WTC11 (cell line): ENCODE data around the gene HECW1.

Experiments
- SMAD4 ChIP-seq: sonication (generic); formaldehyde crosslinking; IDR thresholded peaks from 2 replicates; pipeline ENCODE4 v1.8.0; 2022; ENCODE audit warnings: mild to moderate bottlenecking, missing genetic modification reagents
- TEAD1 ChIP-seq: sonication (generic); formaldehyde crosslinking; IDR thresholded peaks from 2 replicates; pipeline ENCODE4 v1.8.0; 2022; ENCODE audit warnings: mild to moderate bottlenecking, missing genetic modification reagents
- ZBTB43 ChIP-seq: sonication (generic); formaldehyde crosslinking; IDR thresholded peaks from 2 replicates; pipeline ENCODE4 v1.8.1; 2023; ENCODE audit warnings: mild to moderate bottlenecking, missing genetic modification reagents
- ZNF232 ChIP-seq: sonication (generic); formaldehyde crosslinking; IDR thresholded peaks from 2 replicates; pipeline ENCODE4 v1.8.0; 2022; ENCODE audit warnings: mild to moderate bottlenecking, missing genetic modification reagents
- TF ChIP-seq, protein P1 (sequence below): fragments of 200-600 bp; IDR thresholded peaks from 2 replicates; pipeline ENCODE4 v1.8.0; 2022; ENCODE audit warnings: antibody characterized with exemption
- TF ChIP-seq, protein P2 (sequence below): sonication (generic); formaldehyde crosslinking; conservative IDR thresholded peaks from 2 replicates; pipeline ENCODE4 v1.8.1; 2022; ENCODE audit warnings: mild to moderate bottlenecking, missing genetic modification reagents

DNA sequence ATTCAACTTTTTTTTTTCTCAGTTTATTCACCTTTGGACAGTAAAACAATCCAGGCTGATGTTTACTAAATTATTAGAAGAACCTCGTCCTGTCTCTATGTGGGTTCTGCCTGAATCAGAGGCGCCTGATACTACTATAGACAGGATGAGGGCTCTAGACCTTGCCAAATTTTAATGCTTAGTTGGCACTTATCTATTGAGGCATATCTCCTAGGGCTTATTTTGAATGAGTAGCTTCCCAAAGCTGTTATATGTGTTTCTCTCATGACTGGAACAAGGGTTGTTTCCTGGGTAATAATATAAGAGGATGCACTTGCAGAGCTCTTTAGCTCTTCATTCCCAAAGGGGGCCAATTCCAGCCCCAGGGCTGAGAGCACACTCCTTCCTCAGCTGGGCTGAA is 23.6 kb downstream of the HECW1 start:
- TF ChIP-seq, protein P1, sequence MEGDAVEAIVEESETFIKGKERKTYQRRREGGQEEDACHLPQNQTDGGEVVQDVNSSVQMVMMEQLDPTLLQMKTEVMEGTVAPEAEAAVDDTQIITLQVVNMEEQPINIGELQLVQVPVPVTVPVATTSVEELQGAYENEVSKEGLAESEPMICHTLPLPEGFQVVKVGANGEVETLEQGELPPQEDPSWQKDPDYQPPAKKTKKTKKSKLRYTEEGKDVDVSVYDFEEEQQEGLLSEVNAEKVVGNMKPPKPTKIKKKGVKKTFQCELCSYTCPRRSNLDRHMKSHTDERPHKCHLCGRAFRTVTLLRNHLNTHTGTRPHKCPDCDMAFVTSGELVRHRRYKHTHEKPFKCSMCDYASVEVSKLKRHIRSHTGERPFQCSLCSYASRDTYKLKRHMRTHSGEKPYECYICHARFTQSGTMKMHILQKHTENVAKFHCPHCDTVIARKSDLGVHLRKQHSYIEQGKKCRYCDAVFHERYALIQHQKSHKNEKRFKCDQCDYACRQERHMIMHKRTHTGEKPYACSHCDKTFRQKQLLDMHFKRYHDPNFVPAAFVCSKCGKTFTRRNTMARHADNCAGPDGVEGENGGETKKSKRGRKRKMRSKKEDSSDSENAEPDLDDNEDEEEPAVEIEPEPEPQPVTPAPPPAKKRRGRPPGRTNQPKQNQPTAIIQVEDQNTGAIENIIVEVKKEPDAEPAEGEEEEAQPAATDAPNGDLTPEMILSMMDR: no peak
- TF ChIP-seq ZBTB43: no peak
- no peak for TF ChIP-seq ZNF232 (CRISPR knock-in tag)
- TF ChIP-seq, protein P2, sequence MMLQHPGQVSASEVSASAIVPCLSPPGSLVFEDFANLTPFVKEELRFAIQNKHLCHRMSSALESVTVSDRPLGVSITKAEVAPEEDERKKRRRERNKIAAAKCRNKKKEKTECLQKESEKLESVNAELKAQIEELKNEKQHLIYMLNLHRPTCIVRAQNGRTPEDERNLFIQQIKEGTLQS (CRISPR knock-in tag): no peak
- TF ChIP-seq TEAD1 (CRISPR knock-in tag): no peak
- no peak for TF ChIP-seq SMAD4 (CRISPR knock-in tag)
